ENCODE measurements around the gene LRP1B. TPM values are rescaled to one million over a fixed set of nuclear protein-coding genes. Genes with fewer than 3 reads are reported as not detected.

Gene LRP1B
- total and polyA plus RNA-seq, 4 donors, result 0.01 to 0.84 (median 0.17) TPM

- 77% methylated on average over 8 of the region's 8 CpGs for WGBS
- H3K4me1 ChIP-seq (ENCODE audit: control insufficient read depth in 4 of 4, insufficient read depth in 4 of 4, low read length in 3 of 4), result no peaks in the 10 kb centered on the region
- H3K27me3 ChIP-seq (ENCODE audit: control insufficient read depth in 4 of 4, insufficient read depth in 4 of 4, low read length in 3 of 4), result no peaks in the 10 kb centered on the region
- H3K9me3 ChIP-seq (ENCODE audit: control insufficient read depth in 4 of 4, low read length in 3 of 4), result no peaks in the 10 kb centered on the region
- H3K27ac ChIP-seq (ENCODE audit: low read depth in 1 of 2, low read length in 2 of 2), result no peak overlapping the region
- TF ChIP-seq HNF4A (conservative IDR thresholded peaks at IDR 0.05) (no peak), RXRA (IDR thresholded peaks at IDR 0.05) (no peak), CTCF (IDR thresholded peaks at IDR 0.05; ENCODE audit: low read depth, low read length, missing input control) (no peak), REST (IDR thresholded peaks at IDR 0.05) (no peak), SP1 (IDR thresholded peaks at IDR 0.05) (no peak), TAF1 (conservative IDR thresholded peaks at IDR 0.05) (no peak), ATF3 (IDR thresholded peaks at IDR 0.05) (no peak), FOXA1 (IDR thresholded peaks at IDR 0.05) (no peak), GABPA (IDR thresholded peaks at IDR 0.05 in 1 of 2, conservative IDR thresholded peaks at IDR 0.05 in 1 of 2) (no peak), YY1 (IDR thresholded peaks at IDR 0.05) (no peak), MAX (IDR thresholded peaks at IDR 0.05) (no peak), ZBTB33 (IDR thresholded peaks at IDR 0.05) (no peak), RAD21 (IDR thresholded peaks at IDR 0.05) (no peak), NR2F2 (IDR thresholded peaks at IDR 0.05) (no peak), EGR1 (IDR thresholded peaks at IDR 0.05; ENCODE audit: low read depth in 2 of 2) (no peak), HNF4G (IDR thresholded peaks at IDR 0.05) (no peak), FOXA2 (IDR thresholded peaks at IDR 0.05) (no peak), JUND (IDR thresholded peaks at IDR 0.05) (no peak)
- no peak for DNase-seq (ENCODE audit: low spot score)
- H3K4me3 ChIP-seq (ENCODE audit: low read depth in 1 of 3, low read length in 3 of 3), result no peak overlapping the region
- no peaks in the 10 kb centered on the region for H3K36me3 ChIP-seq (ENCODE audit: control insufficient read depth in 4 of 4, insufficient read depth in 3 of 4, low read depth in 1 of 4, low read length in 3 of 4)
- no peak overlapping the region for H3K9ac ChIP-seq (ENCODE audit: low read depth in 1 of 2, low read length in 2 of 2)
Measured at GRCh38 chr2:141601511-141602152, 529.2 kb downstream of the LRP1B start.
